C1 segment of cervical spinal cord (tissue), 14 donors: ENCODE results near the gene CLASP1.
"Not testable (repeated sequence)": the region's sequence is repeated elsewhere in the genome, so short reads cannot be mapped to it uniquely, and the experiment has no call there.

ENCODE experiments used
- DNase-seq, 14 donors: peaks; one replicate each; lab custom pipeline; 2025; lab: John Stamatoyannopoulos, UW

The CLASP1 gene

DNA sequence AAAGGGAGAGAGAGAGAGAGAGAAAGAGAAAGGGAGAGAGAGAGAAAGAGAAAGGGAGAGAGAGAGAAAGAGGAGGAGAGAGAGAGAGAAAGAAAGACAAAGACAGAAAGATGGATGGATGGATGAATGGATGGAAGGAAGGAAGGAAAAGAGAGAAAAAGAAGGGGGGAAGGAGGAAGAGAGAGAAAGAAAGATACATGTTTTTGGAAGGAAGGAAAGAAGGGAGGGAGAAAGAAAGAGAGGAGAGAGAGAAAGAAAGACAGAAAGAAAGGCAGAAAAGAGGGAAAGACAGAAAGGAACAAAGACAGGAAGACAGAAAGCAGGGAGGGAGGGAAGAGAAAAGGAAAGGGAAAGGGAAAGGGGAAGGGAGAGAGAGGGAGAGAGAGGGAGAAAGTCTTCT is 67.0 kb downstream of the CLASP1 start:
- DNase-seq: no peak

DNA sequence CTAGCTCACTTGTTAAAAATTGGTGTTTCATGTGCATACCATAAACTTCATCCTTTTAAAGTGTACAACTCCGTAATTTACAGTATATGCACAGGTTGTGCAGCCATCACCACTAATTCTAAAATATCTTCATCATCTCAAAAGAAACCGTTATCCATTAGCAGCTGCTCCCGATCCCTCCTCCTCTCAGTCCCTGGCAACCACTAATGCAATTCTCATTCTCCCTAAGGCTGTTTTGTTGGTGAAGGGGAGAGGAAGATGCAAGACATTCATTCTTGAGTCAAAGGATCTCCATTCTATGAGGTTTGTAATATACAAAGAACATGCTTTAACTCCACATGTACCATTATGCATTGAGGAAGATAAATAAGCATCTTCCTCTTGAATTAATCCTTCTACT is 70.0 kb downstream of the CLASP1 start:
- DNase-seq: no peak

DNA sequence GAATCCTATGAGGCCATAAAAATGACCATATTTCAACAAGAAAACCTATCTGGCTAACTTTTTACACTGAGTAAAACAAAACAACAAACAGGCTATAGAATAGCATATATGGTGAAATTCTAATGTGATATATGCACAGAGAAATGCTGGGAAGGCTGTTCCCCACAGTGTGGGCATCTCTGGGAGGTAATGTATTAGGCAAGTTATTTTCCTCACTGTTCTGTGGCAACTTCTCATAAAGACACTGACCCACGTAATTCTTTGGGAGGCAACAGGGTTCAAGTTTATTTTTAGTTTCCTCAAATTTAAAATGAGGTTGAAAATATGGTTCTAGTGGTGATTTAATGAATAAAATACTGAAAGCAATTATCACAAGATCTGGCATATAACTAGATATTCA is 71.9 kb downstream of the CLASP1 start:
- no peak for DNase-seq

DNA sequence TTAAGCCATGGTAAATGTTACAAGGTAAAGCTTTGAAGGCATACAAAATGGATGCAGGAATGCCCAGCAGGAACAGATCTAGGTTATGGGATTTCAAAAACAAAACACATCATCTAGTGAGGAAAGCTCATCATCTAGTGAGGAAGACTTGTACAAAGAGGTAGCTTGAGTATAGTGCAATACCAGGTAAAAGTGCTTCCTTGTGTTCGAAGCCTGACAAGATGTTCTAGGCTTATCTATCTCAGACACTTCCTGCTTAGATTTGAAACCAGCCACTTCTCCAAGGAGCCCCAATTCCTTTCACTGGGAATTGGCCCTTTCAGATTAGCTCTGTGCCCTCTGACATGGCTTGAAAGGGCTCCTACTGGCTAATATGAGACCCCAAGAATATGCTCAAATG is 73.0 kb downstream of the CLASP1 start:
- DNase-seq: no peak

DNA sequence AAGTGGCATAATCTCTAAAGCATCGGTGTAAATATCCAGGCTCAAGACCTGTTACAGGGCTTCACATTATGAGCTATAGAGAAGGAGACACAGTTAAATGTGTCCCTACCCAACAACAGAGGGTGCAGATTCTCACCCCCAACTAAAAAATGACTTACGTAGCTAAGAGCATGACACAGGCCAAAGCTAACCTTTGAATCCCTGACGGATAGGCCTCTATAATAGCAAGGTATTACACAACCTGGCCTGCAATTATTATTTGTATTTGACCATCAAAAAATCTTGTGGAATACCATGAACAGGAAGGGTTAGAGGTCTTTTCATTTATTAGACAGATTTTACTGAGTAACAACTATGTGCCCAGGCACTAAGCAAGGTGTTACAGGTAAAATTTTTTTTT is 73.5 kb downstream of the CLASP1 start:
- DNase-seq: no peak

DNA sequence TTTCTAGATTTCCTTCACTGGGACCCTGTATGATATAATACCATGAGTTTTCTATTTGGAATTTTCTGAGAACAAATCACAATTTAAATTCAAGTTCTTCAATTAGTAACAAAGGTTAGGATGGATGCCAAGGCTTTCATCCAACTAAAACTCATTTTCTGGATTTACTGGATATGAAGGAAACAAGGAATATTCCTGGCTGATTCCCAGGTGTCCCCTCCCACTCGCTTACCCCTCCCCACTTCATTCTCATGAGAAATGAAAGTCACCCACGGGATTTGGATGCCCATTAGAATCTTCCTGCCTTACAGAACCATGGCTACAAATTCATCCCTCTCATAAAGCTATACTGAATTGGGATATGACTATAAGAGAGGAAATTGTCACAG is 78.6 kb downstream of the CLASP1 start:
- no peak for DNase-seq

DNA sequence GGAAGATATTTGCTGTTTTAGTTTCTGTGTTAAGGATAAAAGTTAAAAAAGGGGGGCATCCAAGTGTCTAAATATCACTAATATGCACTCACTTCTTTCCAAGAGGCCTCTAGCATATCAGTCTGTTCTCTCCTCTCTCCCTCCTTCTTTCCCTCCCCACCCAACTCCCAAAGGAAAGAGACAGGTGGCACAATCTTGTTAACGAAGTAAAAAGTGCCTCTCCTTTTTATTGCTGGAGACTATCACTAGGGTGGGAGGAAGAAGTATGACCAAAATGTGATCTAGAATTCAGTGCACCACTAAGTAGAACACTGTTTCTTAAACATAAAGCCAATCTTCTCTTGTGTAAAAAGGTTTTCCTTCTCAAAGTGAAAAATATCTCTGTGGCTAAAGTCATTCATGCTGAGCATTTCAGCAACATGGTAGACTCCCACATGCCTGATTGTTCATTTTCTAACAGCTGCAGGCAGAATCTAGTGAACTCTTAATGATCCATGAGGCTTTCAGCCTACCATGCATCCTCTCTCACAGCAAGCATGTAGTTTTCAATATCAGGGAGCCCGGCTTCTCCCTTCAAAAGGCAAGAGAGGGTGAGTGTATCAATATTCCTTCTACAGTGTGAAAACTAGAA is 79.1 kb downstream of the CLASP1 start:
- no peak for DNase-seq

DNA sequence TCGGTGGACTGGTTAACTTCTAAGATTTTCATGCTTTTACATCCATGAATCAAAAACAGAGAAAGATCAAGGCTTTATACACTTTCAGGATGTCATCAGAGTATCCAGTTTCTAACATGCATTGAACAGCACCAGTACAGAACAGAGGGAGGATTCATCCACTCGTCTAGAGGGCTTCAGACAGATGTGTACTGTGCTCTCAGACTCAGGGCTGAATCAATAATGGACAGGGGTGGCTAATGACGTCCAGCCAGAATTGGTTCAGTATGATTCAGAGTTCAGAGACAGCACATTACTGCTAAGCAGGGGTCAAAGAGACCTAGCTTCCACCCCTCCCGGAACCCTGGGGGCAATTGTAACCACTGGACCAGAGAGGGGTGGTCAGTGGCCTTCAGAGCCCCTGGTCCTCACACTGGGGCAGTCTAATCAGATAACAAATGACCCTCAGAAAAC is 81.3 kb downstream of the CLASP1 start:
- peak in 6 of 14 donors; percentile 10 to 30 (median 24) for DNase-seq

DNA sequence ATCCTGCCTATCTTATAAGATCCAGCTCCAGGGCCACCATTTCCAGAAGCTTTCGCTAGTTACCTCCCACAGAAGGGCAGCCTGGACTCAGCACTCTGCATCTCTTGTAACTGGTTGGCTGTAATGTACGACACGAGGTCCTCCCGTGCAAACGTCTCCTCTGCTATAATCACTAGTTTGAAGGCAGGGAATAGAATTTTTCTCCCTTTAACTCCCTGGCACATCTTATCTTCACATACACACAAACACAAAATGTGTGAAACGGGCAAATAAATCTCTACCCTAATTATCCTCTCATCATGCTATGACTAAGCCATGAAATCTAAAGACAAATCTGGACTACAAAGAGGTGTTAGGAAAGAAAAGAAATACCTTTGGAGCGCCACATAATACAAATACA is 81.8 kb downstream of the CLASP1 start:
- DNase-seq: no peak

DNA sequence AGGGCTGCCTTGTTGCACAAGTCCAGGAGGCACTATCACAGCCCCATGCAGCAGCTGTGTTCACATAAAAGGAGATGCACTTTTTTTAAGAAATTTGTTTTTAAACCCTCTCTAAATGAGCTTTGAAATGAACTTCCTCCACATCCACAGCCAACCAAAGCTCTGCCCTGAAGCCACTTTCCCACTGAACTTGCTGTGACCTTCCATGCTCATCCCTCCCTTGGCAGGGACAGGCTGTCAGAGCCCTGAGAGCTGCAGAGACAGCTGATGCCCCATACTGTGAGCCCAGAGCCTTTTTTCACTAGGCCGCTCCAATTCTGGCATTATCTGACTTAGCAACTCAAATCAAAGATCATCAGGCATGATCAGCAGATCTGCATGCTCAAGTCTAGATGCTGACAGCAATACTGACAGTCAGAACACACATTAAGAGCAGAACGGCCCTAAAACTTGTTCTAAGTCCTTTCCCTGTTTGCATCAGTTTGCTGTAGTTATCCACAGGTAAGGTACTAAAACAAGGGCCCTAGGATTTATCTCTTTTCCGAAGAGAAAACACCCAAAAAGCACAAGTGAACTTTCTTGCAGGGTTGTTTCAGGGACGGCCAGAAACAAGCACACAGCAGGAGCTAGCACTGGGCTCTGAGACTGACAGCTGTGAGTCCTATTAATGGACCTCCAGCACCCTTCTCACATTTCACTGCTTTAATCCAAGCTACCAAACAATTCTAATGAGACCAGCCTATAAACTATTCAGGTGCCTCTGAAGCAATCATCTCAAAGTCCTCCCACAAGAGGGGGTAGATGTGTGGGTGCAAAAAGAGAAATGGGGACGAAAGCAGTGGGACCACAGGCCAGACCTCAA is 83.6 kb downstream of the CLASP1 start:
- DNase-seq: peak in 2 of 14 donors; percentile 7 to 18

DNA sequence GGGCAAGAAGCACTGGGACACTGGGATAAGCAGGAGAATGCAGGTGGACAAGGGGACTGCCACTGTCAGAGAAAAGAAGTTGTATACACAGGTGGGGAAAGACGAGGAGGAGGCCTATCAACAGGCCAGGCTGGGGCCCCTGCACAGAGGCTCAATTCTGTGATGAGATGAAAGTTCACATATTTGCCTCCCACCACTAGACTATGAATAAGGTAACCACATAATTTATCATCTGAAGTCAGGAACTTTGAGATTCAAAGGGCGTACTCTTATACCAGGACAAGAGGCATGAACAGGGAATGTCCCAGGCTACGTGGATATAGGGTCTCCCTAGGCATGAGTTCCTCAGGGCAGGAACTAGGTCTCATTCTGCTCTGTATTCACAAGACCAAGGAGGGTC is 84.4 kb downstream of the CLASP1 start:
- DNase-seq: no peak

DNA sequence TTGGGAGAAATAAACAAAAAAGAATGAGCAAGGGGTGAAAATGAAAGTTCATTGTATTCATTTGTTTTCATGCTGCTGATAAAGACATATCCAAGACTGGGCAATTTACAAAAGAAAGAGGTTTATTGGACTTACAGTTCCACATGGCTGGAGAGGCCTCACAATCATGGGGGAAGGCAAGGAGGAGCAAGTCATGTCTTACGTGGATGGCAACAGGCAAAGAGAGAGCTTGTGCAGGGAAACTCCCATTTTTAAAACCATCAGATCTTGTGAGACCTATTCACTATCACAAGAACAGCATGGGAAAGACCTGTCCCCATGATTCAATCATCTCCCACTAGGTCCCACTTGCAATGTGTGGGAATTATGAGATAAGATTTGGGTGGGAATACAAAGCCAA is 85.5 kb downstream of the CLASP1 start:
- DNase-seq: not testable (repeated sequence)

DNA sequence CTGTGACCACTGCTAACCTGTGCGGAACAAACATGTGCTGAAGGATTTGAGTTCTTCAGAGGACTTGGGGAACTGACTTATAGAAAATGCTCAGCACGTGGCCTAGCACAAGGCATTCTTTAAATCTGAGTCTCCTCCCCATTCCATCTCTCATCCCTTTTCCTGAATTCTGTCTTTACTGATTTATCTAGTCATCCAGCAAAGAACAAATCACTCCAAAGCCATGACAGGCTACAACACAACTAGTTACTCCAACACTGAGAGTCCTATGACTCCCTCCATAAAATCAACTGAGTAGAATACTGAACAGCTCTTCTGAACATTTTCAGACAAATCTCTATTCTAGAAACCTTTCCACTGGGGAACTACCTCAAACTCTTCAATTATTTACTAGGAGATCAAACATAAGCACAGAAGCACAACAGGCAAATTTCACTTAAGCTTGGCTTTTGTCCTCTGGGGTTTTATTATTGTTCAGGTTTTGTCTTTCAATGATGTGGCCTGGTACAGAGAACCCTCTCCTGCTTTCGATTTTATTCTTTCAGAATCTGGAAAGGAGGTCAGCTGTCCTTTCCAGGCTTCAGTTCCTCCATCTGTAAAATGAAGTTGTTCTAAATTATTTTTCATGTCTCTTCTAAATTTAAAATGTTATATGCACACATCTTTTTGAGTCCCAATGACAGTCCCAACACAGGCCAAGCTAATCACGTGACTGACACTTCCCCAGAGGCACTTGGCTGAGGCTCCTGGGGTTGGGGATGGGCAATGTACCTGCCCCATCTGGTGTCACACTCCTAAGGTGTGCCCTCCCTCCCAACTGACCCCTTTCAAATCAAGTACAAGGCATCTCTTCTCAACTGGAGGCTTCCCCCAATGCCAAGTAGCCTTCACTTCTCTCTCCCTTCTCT is 86.7 kb downstream of the CLASP1 start:
- no peak for DNase-seq

DNA sequence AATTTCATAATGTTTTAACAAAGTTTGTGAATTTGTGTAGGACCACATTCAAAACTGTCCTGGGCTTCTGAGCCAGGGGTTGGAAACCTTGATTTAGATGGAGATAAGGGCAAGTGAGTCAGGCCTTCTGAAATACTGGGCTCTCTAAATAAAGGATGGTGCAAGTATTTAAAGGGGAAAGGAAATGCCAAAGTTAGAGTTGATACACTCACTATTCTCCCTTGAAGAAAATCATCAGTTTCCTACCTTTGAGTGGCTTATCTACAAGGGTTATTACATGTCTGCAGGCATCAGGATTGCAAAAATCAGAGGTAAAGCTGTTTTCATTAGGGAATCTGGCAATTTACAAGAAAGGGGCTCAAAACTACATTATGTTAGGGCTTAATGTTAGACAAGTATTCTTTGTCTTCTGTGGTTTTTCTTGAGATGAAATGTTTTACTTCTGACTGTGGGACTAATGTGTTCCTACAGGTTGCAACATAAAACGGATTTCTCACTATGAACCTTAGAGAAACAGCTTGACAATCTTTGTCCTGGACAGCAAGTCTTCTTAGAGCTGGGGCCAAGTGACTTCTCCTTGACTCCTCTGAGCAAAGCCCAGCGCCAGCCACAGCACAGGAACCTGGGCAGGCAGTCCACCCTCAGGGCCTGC is 87.5 kb downstream of the CLASP1 start:
- no peak for DNase-seq

DNA sequence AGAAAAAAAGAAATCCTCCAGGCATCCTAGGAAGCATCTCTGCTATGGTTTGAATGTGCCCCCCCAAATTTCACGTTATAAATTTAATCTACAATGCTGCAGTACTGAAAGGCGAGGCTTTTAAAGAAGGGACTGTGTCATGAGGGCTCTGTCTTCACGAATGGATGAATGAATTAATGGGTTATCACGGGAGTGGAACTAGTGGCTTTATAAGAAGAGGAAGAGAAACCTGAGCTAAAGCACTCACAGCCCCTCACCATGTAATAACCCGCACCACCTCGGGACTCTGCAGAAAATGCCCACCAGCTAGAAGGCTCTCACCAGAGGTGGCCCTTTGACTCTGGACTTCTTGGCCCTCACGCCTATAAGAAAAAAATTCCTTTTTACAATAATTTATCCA is 90.9 kb downstream of the CLASP1 start:
- DNase-seq: no peak

DNA sequence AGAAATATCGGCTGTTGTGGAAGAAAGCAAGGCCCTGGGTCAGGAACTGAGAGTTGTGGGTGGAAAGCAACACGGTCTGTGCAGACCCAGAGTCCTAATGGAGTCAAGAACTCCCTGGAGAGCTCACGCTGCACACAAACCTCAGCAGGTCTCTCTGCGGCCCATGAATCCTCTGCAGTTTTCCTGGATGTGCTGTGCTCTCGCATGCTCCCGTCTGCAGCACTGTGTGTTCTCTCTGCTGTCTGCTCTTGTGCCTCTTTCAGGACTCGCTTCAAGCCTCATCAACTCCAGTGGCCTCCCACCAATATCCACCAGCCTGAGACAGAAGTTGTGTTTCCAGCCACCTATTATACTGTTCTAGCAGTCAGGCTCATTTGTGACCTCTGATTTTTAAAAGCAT is 94.3 kb downstream of the CLASP1 start:
- DNase-seq: peak in 1 of 14 donors; percentile 11

DNA sequence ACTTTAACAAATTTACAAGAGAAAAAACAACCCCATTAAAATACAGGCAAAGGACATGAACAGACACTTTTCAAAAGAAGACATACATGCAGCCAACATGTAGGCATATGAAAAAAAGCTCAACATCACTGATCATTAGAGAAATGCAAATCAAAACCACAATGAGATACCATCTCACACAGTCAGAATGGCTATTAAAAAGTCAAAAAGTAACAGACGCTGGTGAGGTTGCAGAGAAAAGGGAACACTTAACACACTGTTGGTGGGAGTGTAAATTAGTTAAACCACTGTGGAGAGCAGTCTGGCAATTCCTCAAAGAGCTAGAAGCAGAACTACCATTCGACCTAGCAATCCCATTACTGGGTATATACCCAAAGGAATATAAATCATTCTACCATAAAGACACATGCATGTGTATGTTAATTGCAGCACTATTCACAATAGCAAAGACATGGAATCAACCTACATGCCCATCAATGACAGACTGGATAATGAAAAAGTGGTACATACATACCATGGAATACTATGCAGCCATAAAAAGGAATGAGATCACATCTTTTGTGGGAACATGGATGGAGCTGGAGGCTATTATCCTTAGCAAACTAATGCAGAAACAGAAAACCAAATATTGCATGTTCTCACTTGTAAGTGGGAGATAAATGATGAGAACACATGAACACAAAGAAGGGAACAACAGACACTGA is 96.6 kb downstream of the CLASP1 start:
- DNase-seq: not testable (repeated sequence)

DNA sequence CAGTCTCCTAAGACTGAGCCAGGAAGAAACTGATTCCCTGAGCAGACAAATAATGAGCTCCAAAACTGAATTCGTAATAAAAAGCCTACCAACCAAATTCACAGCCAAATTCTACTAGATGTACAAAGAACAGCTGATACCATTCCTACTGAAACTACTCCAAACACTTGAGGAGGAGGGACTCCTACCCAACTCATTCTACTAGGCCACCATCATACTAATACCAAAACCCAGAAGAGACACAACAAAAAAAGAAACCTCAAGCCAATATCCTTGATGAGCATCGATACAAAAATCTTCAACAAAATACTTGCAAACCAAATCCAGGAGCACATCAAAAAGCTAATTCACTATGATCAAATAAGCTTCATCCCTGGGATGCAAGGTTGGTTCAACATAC is 98.6 kb downstream of the CLASP1 start:
- DNase-seq: no peak

DNA sequence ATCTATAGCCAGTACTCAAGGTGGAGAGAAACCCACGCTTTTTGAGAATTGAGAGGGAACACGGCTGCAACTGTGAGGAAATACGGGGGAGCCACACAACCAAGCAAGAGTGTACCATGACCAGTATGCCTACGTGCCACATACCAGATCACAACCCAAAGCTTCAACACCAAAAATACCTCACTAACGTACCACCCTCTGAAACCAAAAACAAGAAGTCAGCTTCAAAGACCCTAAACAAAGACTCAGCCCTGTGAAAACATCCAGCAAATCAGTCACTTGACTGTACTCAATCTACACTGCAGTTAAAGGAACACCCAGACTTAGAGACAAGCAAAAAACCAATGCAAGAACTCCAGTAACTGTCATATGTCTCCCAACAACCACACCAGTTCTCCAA is 101.6 kb downstream of the CLASP1 start:
- DNase-seq: no peak

DNA sequence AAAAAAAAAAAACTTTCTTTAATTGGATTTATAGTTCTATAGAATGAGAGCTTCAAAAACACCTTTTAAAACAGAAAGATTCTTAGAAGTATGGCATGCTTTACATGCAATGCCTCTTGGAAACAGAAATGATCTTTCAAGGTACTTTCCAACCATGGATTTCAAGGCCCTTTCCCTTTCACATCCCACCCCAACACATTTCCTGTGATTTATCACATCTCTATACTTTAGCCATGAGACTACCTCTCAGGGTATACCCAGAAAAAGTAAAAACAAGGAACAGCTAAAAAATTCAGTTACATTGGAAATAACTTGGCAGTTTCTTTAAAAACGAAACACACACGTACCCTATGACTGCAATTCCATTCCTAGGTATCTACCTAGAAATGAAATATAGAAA is 103.3 kb downstream of the CLASP1 start:
- no peak for DNase-seq

DNA sequence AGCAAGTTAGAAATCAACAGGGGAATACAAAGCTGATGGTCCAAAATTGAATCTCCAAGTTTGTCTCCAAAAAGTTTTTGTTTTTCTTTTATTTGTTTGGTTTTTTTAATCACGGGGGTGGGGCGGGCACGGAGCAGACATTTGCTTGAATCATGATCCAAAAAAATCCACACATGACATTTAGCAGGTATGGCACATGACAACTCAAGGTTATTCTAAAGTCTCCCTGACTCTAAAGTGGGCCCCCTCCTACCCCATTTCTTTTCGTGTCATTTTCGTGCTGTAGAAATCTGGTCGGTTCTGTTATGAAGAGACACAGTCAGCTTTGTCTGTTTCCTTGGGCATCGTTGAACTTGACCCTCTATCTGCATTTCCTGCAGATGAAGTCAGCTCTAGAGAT is 104.0 kb downstream of the CLASP1 start:
- DNase-seq: no peak
